IMR-90 (cell line): ENCODE results near the gene APBB1IP. TPM values are rescaled to one million over a fixed set of nuclear protein-coding genes. Genes with fewer than 3 reads are reported as not detected.
A peak's percentile ranks its signal among the peaks of the same experiment; 100 is the strongest.

Experiments used
- ATAC-seq: fragments of 200-7000 bp; cut with Tn5 transposase; 2 replicates; pipeline ENCODE4 v1.9.1; 2020; ENCODE audit warnings: low read depth, mild to moderate bottlenecking, moderate library complexity
- BruUV-seq: library from RNA; stranded (reverse); fragments of 400-500 nt; replicated peaks from 2 replicates; lab custom pipeline; 2021; lab: Mats Ljungman, UMichigan
- CTCF ChIA-PET: fragments of 300-600 bp; formaldehyde crosslinking; extraction: SDS; loops from one replicate; lab custom pipeline; 2021; ENCODE audit warnings: antibody characterized with exemption; lab: Yijun Ruan, JAX
- POLR2A ChIA-PET: fragments of 300-600 bp; sonication (Branson Sonifier 250); formaldehyde crosslinking; loops from one replicate; lab custom pipeline; 2022; ENCODE audit warnings: antibody characterized with exemption; ENCODE audit not compliant: unreplicated experiment; lab: Charles Lee
- DNase-seq: peaks from one replicate; pipeline ENCODE4 v3.0.0; 2013
- H2AFZ ChIP-seq: replicated peaks from 2 replicates; pipeline ENCODE3; 2013; ENCODE audit warnings: low read length, mild to moderate bottlenecking; ENCODE audit not compliant: poor library complexity
- H2AK5ac ChIP-seq: 2 replicates; pipeline ENCODE4 v1.6.1; 2013; ENCODE audit warnings: low read depth, low read length, inconsistent platforms
- H2AK9ac ChIP-seq: replicated peaks from 2 replicates; pipeline ENCODE3; 2013; ENCODE audit warnings: mild to moderate bottlenecking, low read depth, low read length, moderate library complexity; ENCODE audit not compliant: poor library complexity
- H2BK120ac ChIP-seq: 2 replicates; pipeline ENCODE4 v1.6.1; 2013; ENCODE audit warnings: low read depth, low read length, inconsistent platforms
- H2BK15ac ChIP-seq: 3 replicates; pipeline ENCODE4 v1.6.1; 2013; ENCODE audit warnings: low read depth, low read length, inconsistent platforms
- H2BK20ac ChIP-seq: 2 replicates; pipeline ENCODE4 v1.6.1; 2013; ENCODE audit warnings: low read depth, mild to moderate bottlenecking, inconsistent platforms, low read length, moderate library complexity
- H2BK5ac ChIP-seq: 2 replicates; pipeline ENCODE4 v1.6.1; 2013; ENCODE audit warnings: mild to moderate bottlenecking, low read depth, low read length, inconsistent platforms; ENCODE audit not compliant: poor library complexity, severe bottlenecking
- H3K14ac ChIP-seq: replicated peaks from 2 replicates; pipeline ENCODE4 v1.6.1; 2013; ENCODE audit warnings: low read depth, low read length, inconsistent platforms
- H3K18ac ChIP-seq: 2 replicates; pipeline ENCODE4 v1.6.1; 2013; ENCODE audit warnings: low read depth, low read length, control low read depth
- H3K23ac ChIP-seq: 2 replicates; pipeline ENCODE4 v1.6.1; 2013; ENCODE audit warnings: low read depth, low read length, inconsistent platforms
- H3K27ac ChIP-seq: 2 replicates; pipeline ENCODE4 v1.5.1; 2013; ENCODE audit warnings: mild to moderate bottlenecking, control low read depth, low read length; ENCODE audit not compliant: insufficient read depth
- H3K27me3 ChIP-seq: 2 replicates; pipeline ENCODE4 v1.6.1; 2013; ENCODE audit warnings: low read length; ENCODE audit not compliant: control insufficient read depth, insufficient read depth
- H3K36me3 ChIP-seq: 2 replicates; pipeline ENCODE4 v1.6.1; 2013; ENCODE audit warnings: low read length, mixed read lengths; ENCODE audit not compliant: control insufficient read depth, insufficient read depth
- H3K4ac ChIP-seq: 2 replicates; pipeline ENCODE4 v1.6.1; 2013; ENCODE audit warnings: low read depth, low read length, inconsistent platforms
- H3K4me1 ChIP-seq: 2 replicates; pipeline ENCODE4 v1.6.1; 2013; ENCODE audit warnings: low read length, mixed read lengths; ENCODE audit not compliant: control insufficient read depth, insufficient read depth
- H3K4me2 ChIP-seq: 2 replicates; pipeline ENCODE4 v1.6.1; 2013; ENCODE audit warnings: low read depth, mild to moderate bottlenecking, control low read depth, low read length, moderate library complexity
- H3K4me3 ChIP-seq: 2 replicates; pipeline ENCODE4 v1.5.1; 2013; ENCODE audit warnings: low read depth, mild to moderate bottlenecking, control low read depth, low read length, moderate library complexity; ENCODE audit not compliant: insufficient read depth
- H3K56ac ChIP-seq: 2 replicates; pipeline ENCODE4 v1.6.1; 2013; ENCODE audit warnings: low read length, inconsistent platforms; ENCODE audit not compliant: insufficient read depth; ENCODE audit errors: extremely low read depth
- H3K79me1 ChIP-seq, 2 experiments: 2 replicates each; pipeline ENCODE4 v1.6.1; 2013; ENCODE audit warnings: low read length in 2 of 2, inconsistent platforms in 1 of 2, low read depth in 1 of 2
- H3K9ac ChIP-seq: 2 replicates; pipeline ENCODE4 v1.6.1; 2013; ENCODE audit warnings: low read depth, low read length, control low read depth
- H3K9me1 ChIP-seq: 2 replicates; pipeline ENCODE4 v1.6.1; 2013; ENCODE audit warnings: low read length, inconsistent platforms; ENCODE audit not compliant: insufficient read depth
- H3K9me3 ChIP-seq: 2 replicates; pipeline ENCODE4 v1.6.1; 2013; ENCODE audit warnings: low read length; ENCODE audit not compliant: control insufficient read depth, insufficient read depth
- H4K20me1 ChIP-seq: 2 replicates; pipeline ENCODE4 v1.6.1; 2013; ENCODE audit warnings: low read length, inconsistent platforms; ENCODE audit not compliant: insufficient read depth
- H4K5ac ChIP-seq: 2 replicates; pipeline ENCODE4 v1.6.1; 2013; ENCODE audit warnings: mild to moderate bottlenecking, low read depth, low read length, control low read depth
- H4K8ac ChIP-seq, 2 experiments: 2 replicates each; pipeline ENCODE4 v1.6.1; 2013; ENCODE audit warnings: low read depth in 2 of 2, low read length in 2 of 2, control low read depth in 1 of 2, inconsistent platforms in 1 of 2
- H4K91ac ChIP-seq: 2 replicates; pipeline ENCODE4 v1.6.1; 2013; ENCODE audit warnings: low read depth, low read length, inconsistent platforms; ENCODE audit not compliant: insufficient read depth
- CTCF ChIP-seq: conservative IDR thresholded peaks from 2 replicates; pipeline ENCODE4 v1.5.1; 2012; ENCODE audit warnings: mild to moderate bottlenecking, low read depth, low read length, improper control_type of control experiment
- POLR2A ChIP-seq: IDR thresholded peaks from 2 replicates; pipeline ENCODE4 v1.6.1; 2012; ENCODE audit warnings: mild to moderate bottlenecking, low read depth, low read length
- RAD21 ChIP-seq: IDR thresholded peaks from 2 replicates; pipeline ENCODE4 v1.6.1; 2012; ENCODE audit warnings: low read length, improper control_type of control experiment
- SMC3 ChIP-seq: fragments of 150-350 bp; IDR thresholded peaks from 2 replicates; pipeline ENCODE4 v1.6.1; 2016; ENCODE audit warnings: low read depth, mild to moderate bottlenecking, antibody characterized with exemption, low read length, moderate library complexity
- WGBS, 2 experiments: methylation state at CpG; one replicate each; pipeline versions ENCODE4 v1.1.5 to v1.1.7; 2013; ENCODE audit warnings: missing lambda C conversion rate in 2 of 2; ENCODE audit not compliant: insufficient read length in 1 of 2; ENCODE audit errors: extremely low coverage in 2 of 2; 5-methylcytosine and 5-hydroxymethylcytosine counted together
- dilution Hi-C: fragments of 300-500 bp; cut with HindIII; formaldehyde crosslinking; loops from one replicate; pipeline ENCODE4 v1.14.3; 2018; ENCODE audit warnings: low sequenced_read_pairs; ENCODE audit not compliant: unreplicated experiment
- in situ Hi-C: fragments of 300-500 bp; cut with MboI; formaldehyde crosslinking; loops from 3 replicates; pipeline ENCODE4 v1.14.3; 2019; ENCODE audit warnings: low sequenced_read_pairs, inconsistent platforms, mixed read lengths
- intact Hi-C: fragments of 100-400 bp; cut with micrococcal nuclease; formaldehyde crosslinking; loops from 2 replicates; pipeline ENCODE4 v1.10.0; 2022
- polyA plus RNA-seq, 3 experiments: library from polyadenylated mRNA; depleted of rRNA; stranded (reverse); fragments of >200 nt; gene quantifications; 2 replicates each; pipeline ENCODE4 v1.2.3, GENCODE V29; 2012; ENCODE audit warnings: low replicate concordance in 1 of 3
- total RNA-seq: library from RNA; depleted of rRNA; stranded (reverse); fragments of >200 nt; gene quantifications from 2 replicates; pipeline ENCODE4 v1.2.3, GENCODE V29; 2012

Gene APBB1IP
- total and polyA plus RNA-seq, 2 of the 4 experiments (the other 2 are of a cell fraction) = not detected

- CTCF ChIA-PET = no interaction called here
- H3K23ac ChIP-seq = no peak overlapping the region
- no peak overlapping the region for H2AK9ac ChIP-seq
- H3K4me2 ChIP-seq = no peak overlapping the region
- BruUV-seq = no TSS peak
- POLR2A ChIA-PET = no interaction called here
- TF ChIP-seq RAD21 = peak; percentile 67
- peak; percentile 33; the same call in 1 of the 2 replicates for TF ChIP-seq SMC3
- peak; percentile 55 for TF ChIP-seq CTCF
- no peak for TF ChIP-seq POLR2A
- WGBS, 2 experiments = no CpG with 5 or more reads among the region's 9 CpGs
- DNase-seq (peak; percentile 11), ATAC-seq (0 out of 2 replicates have a peak, but pooled peaks have one; percentile 42)
- H2BK15ac ChIP-seq = no peak overlapping the region
- H3K9ac ChIP-seq = no peak overlapping the region
- no peak overlapping the region for H2AFZ ChIP-seq
- no peaks in the 10 kb centered on the region for H3K9me1 ChIP-seq
- H3K36me3 ChIP-seq = no peaks in the 10 kb centered on the region
- no peak overlapping the region for H3K4ac ChIP-seq
- H3K56ac ChIP-seq = no peak overlapping the region
- no peak overlapping the region for H2BK120ac ChIP-seq
- H4K20me1 ChIP-seq = no peaks in the 10 kb centered on the region
- H3K4me1 ChIP-seq = no peaks in the 10 kb centered on the region
- no peak overlapping the region for H4K91ac ChIP-seq
- no peak overlapping the region for H2AK5ac ChIP-seq
- no peak overlapping the region for H2BK20ac ChIP-seq
- no peak overlapping the region for H3K27ac ChIP-seq
- H3K27me3 ChIP-seq = no peaks in the 10 kb centered on the region
- no peaks in the 10 kb centered on the region for H3K79me1 ChIP-seq
- intact Hi-C loops = loop anchor here (1.0 to 2.0 kb wide), 2 partner anchors 222 to 1444 kb away; no protein-coding TSS in a partner anchor
- H2BK5ac ChIP-seq = no peak overlapping the region
- H4K5ac ChIP-seq = no peak overlapping the region
- H3K4me3 ChIP-seq = no peak overlapping the region
- dilution Hi-C loops = no loop called here
- in situ Hi-C loops = no loop called here
- no peak overlapping the region for H3K14ac ChIP-seq
- H3K9me3 ChIP-seq = peaks cover 13% of the 10 kb centered on the region
- no peak overlapping the region for H3K18ac ChIP-seq
- no peak overlapping the region for H4K8ac ChIP-seq
These were observed 118.9 kb downstream of the APBB1IP start for GRCh38 chr10:26556748-26557640.
